ENCODE data around the gene SCRT2. TPM values are rescaled to one million over a fixed set of nuclear protein-coding genes. Genes with fewer than 3 reads are reported as not detected.
A peak's percentile ranks its signal among the peaks of the same experiment; 100 is the strongest.

SCRT2 gene
- total and polyA plus RNA-seq, 9 of the 15 experiments (the other 6 are each of a cell fraction or from before 2014, with no cell fraction given), result 0.04 to 0.75 (median 0.13) TPM; not detected in 2

- DNase-seq (ENCODE audit: extremely low read depth in 1 of 4, low spot score in 3 of 4) (no peak), FAIRE-seq (no peak), ATAC-seq (no peak)
- Histone ChIP-seq H3K9me1 (ENCODE audit: control insufficient read depth, insufficient read depth, low read length) (no peaks in the 10 kb centered on the region), H3K9ac (ENCODE audit: insufficient read depth in 1 of 2, low read depth in 2 of 2, low read length in 2 of 2) (peak overlapping the region in 1 of 2 experiments; percentile 6; a peak in 1 of 4 replicates), H3K36me3 (ENCODE audit: control insufficient read depth, insufficient read depth, low read length) (no peaks in the 10 kb centered on the region), H3K4me3 (no peak overlapping the region), H3K27me3 (ENCODE audit: control insufficient read depth in 2 of 2, insufficient read depth in 2 of 2, low read length in 2 of 2) (no peaks in the 10 kb centered on the region; a peak in 1 of 5 replicates), H3K9me3 (replicated peaks; ENCODE audit: control insufficient read depth, insufficient read depth, low read depth, low read length) (no peaks in the 10 kb centered on the region), H3K79me2 (ENCODE audit: control insufficient read depth, insufficient read depth, low read length) (no peaks in the 10 kb centered on the region; the same call in 2 of the 3 replicates), H2AFZ (ENCODE audit: low read depth, low read length) (no peak overlapping the region), H4K20me1 (replicated peaks; ENCODE audit: control insufficient read depth, insufficient read depth, low read length) (no peaks in the 10 kb centered on the region), H3K27ac (ENCODE audit: extremely low read depth, low read depth, low read length) (no peak overlapping the region; the same call in 2 of the 3 replicates), H3K4me2 (ENCODE audit: insufficient read depth, low read length) (no peak overlapping the region), H3K4me1 (replicated peaks in 1 of 2; ENCODE audit: control insufficient read depth in 2 of 2, insufficient read depth in 2 of 2, low read length in 2 of 2) (peaks cover 36 to 75% of the 10 kb centered on the region in 2 experiments)
- 51% methylated on average over 3 of the region's 3 CpGs for WGBS (ENCODE audit: insufficient coverage, low coverage, missing lambda C conversion rate)
- BruUV-seq (replicated peaks), result no TSS peak
- POLR2A ChIA-PET, result interaction anchor here (0.7 kb wide), 1 partner anchor 12 kb away, joined by 3 read pairs; no protein-coding TSS in a partner anchor
- in situ Hi-C loops (cut with MboI) (no loop called here), intact Hi-C loops (cut with micrococcal nuclease) (loop anchor here (5.0 kb wide), 1 partner anchor 54 kb away; no protein-coding TSS in a partner anchor)
- CTCF ChIA-PET (ENCODE audit: low intra/inter-chr PET ratio), result no interaction called here
- TF ChIP-seq ZNF609 (CRISPR knock-in tag; IDR thresholded peaks at IDR 0.05; ENCODE audit: borderline replicate concordance), result no peak
- no peak for TF ChIP-seq EHMT2 (IDR thresholded peaks at IDR 0.05)
- TF ChIP-seq RAD21 (CRISPR knock-in tag; conservative IDR thresholded peaks at IDR 0.05 in 1 of 2, IDR thresholded peaks at IDR 0.05 in 1 of 2), result no peak
- 0 out of 2 replicates have a peak, but pooled peaks have one; percentile 16 for TF ChIP-seq ADNP (tag; IDR thresholded peaks at IDR 0.05)
- TF ChIP-seq PRDM10 (IDR thresholded peaks at IDR 0.05; ENCODE audit: partially characterized antibody), result peak; percentile 48
- peak; percentile 32 for TF ChIP-seq RBM25 (IDR thresholded peaks at IDR 0.05; ENCODE audit: low read depth, low read length, severe bottlenecking)
Measured at GRCh38 chr20:673603-674001, 2.0 kb downstream of the SCRT2 start.

Data from K562 (cell line).